ENCODE measurements around the gene C1orf141.

GRCh38 chr1:67118646-67119045, 16.1 kb downstream of the C1orf141 start:
- TF ChIP-seq TARDBP (IDR thresholded peaks at IDR 0.05) (no peak), NFRKB (IDR thresholded peaks at IDR 0.05) (no peak), SUZ12 (IDR thresholded peaks at IDR 0.05) (no peak), SP1 (IDR thresholded peaks at IDR 0.05) (no peak), BHLHE40 (IDR thresholded peaks at IDR 0.05; ENCODE audit: borderline replicate concordance) (no peak), FOXM1 (IDR thresholded peaks at IDR 0.05; ENCODE audit: borderline replicate concordance) (no peak), LEF1 (IDR thresholded peaks at IDR 0.05; ENCODE audit: borderline replicate concordance) (no peak), ZNF384 (IDR thresholded peaks at IDR 0.05) (no peak), FOXK2 (IDR thresholded peaks at IDR 0.05) (no peak)
